RKO (cell line): ENCODE measurements around the gene NTM.
"Not testable (repeated sequence)": the region's sequence is repeated elsewhere in the genome, so short reads cannot be mapped to it uniquely, and the experiment has no call there.

Experiments used
- DNase-seq: peaks from one replicate; pipeline ENCODE4 v3.0.0-alpha.2; 2016; ENCODE audit warnings: low spot score

Gene NTM

GRCh38 chr11:131895865-131896264 lies 525.5 kb downstream of the NTM start:
- no peak for DNase-seq

GRCh38 chr11:131896978-131897615 lies 526.7 kb downstream of the NTM start:
- no peak for DNase-seq

GRCh38 chr11:131897956-131898355 lies 527.5 kb downstream of the NTM start:
- no peak for DNase-seq

GRCh38 chr11:131898949-131899348 lies 528.5 kb downstream of the NTM start:
- no peak for DNase-seq

GRCh38 chr11:131899950-131900580 lies 529.6 kb downstream of the NTM start:
- no peak for DNase-seq

- DNase-seq, result no peak
Observed at GRCh38 chr11:131902421-131902820, 532.0 kb downstream of the NTM start.

GRCh38 chr11:131903074-131903473 lies 532.7 kb downstream of the NTM start:
- DNase-seq, result no peak

GRCh38 chr11:131904756-131905155 lies 534.3 kb downstream of the NTM start:
- DNase-seq, result no peak

GRCh38 chr11:131906963-131907362 lies 536.5 kb downstream of the NTM start:
- no peak for DNase-seq

GRCh38 chr11:131907371-131907770 lies 537.0 kb downstream of the NTM start:
- DNase-seq, result no peak

- DNase-seq, result no peak
Observed at GRCh38 chr11:131908316-131908715, 537.9 kb downstream of the NTM start.

GRCh38 chr11:131909426-131910177 lies 539.2 kb downstream of the NTM start:
- no peak for DNase-seq

- no peak for DNase-seq
Observed at GRCh38 chr11:131910178-131910522, 539.7 kb downstream of the NTM start.

- DNase-seq, result no peak
Observed at GRCh38 chr11:131910523-131911387, 540.3 kb downstream of the NTM start.

GRCh38 chr11:131911388-131912032 lies 541.1 kb downstream of the NTM start:
- not testable (repeated sequence) for DNase-seq

GRCh38 chr11:131912134-131912533 lies 541.7 kb downstream of the NTM start:
- no peak for DNase-seq

GRCh38 chr11:131913267-131913666 lies 542.9 kb downstream of the NTM start:
- no peak for DNase-seq

- no peak for DNase-seq
Observed at GRCh38 chr11:131914361-131914774, 544.0 kb downstream of the NTM start.

- no peak for DNase-seq
Observed at GRCh38 chr11:131916638-131917037, 546.2 kb downstream of the NTM start.

- DNase-seq, result no peak
Observed at GRCh38 chr11:131917634-131918384, 547.4 kb downstream of the NTM start.

- DNase-seq, result no peak
Observed at GRCh38 chr11:131918663-131919062, 548.2 kb downstream of the NTM start.
